T-cell (primary cell): Measurements from ENCODE around the gene HERPUD2. TPM values are rescaled to one million over a fixed set of nuclear protein-coding genes. Genes with fewer than 3 reads are reported as not detected.

Experiments used
- ATAC-seq, 4 experiments: fragments of 200-7000 bp in 3 of 4; fragments of 150-1000 bp in 1 of 4; cut with Tn5 transposase; replicated peaks in 1 of 4; 1 replicate in 3 of 4; 2 replicates in 1 of 4; pipeline ENCODE4 v1.10.0; 2021; ENCODE audit warnings: moderate library complexity in 3 of 4, mild to moderate bottlenecking in 2 of 4, moderate number of reproducible peaks in 1 of 4
- CTCF ChIA-PET, 2 donors: fragments of 300-600 bp; sonication (Branson Sonifier 250); formaldehyde crosslinking; loops; one replicate each; lab custom pipeline; 2022; ENCODE audit warnings: antibody characterized with exemption in 2 of 2; lab: Charles Lee
- POLR2A ChIA-PET, 2 donors: fragments of 300-600 bp; sonication (Branson Sonifier 250); formaldehyde crosslinking; loops; one replicate each; lab custom pipeline; 2022; ENCODE audit warnings: antibody characterized with exemption in 2 of 2; lab: Charles Lee
- DNase-seq, 35 experiments: peaks; one replicate each; pipeline versions ENCODE4 v3.0.0 to v3.0.0-alpha.2; 2013 to 2023
- H3K27ac ChIP-seq: one replicate; pipeline ENCODE4 v1.5.1; 2013; ENCODE audit warnings: low read length
- H3K27me3 ChIP-seq, 2 experiments: replicated peaks in 1 of 2; 1 replicate in 1 of 2; 2 replicates in 1 of 2; pipeline versions ENCODE4 v1.6.1 to v1.7.0; 2013; ENCODE audit warnings: low read length in 1 of 2, mixed read lengths in 1 of 2; ENCODE audit not compliant: control insufficient read depth in 2 of 2, insufficient read depth in 2 of 2; ENCODE audit errors: extremely low read depth in 1 of 2
- H3K36me3 ChIP-seq, 2 donors: 1 replicate in 1 of 2; 2 replicates in 1 of 2; pipeline versions ENCODE4 v1.6.1 to v1.7.0; 2013; ENCODE audit warnings: low read length in 1 of 2; ENCODE audit not compliant: control insufficient read depth in 2 of 2, insufficient read depth in 1 of 2; ENCODE audit errors: extremely low read depth in 1 of 2
- H3K4me1 ChIP-seq, 2 experiments: 1 replicate in 1 of 2; 2 replicates in 1 of 2; pipeline versions ENCODE4 v1.6.1 to v1.7.0; 2013; ENCODE audit warnings: low read length in 2 of 2, mixed read lengths in 1 of 2; ENCODE audit not compliant: insufficient read depth in 2 of 2, control insufficient read depth in 1 of 2; ENCODE audit errors: extremely low read depth in 1 of 2
- H3K4me3 ChIP-seq, 2 donors: 1 replicate in 1 of 2; 2 replicates in 1 of 2; pipeline versions ENCODE4 v1.5.1 to v1.7.0; 2013; ENCODE audit warnings: mild to moderate bottlenecking in 2 of 2, low read length in 1 of 2, moderate library complexity in 1 of 2; ENCODE audit not compliant: control insufficient read depth in 1 of 2; ENCODE audit errors: extremely low read depth in 1 of 2
- H3K9me3 ChIP-seq: 2 replicates; pipeline ENCODE4 v1.7.0; 2013
- H3K27ac Mint-ChIP-seq, 2 donors: one replicate each; pipeline ENCODE4 v1.8.0; 2020 to 2021; ENCODE audit warnings: mild to moderate bottlenecking in 2 of 2, mixed read lengths in 2 of 2
- H3K27me3 Mint-ChIP-seq, 2 donors: one replicate each; pipeline ENCODE4 v1.8.0; 2021 to 2022; ENCODE audit warnings: mixed read lengths in 2 of 2
- H3K36me3 Mint-ChIP-seq: one replicate; pipeline ENCODE4 v1.8.0; 2021; ENCODE audit warnings: mixed read lengths
- H3K4me1 Mint-ChIP-seq, 3 donors: one replicate each; pipeline ENCODE4 v1.8.0; 2020 to 2022; ENCODE audit warnings: mixed read lengths in 3 of 3, mild to moderate bottlenecking in 1 of 3
- H3K4me3 Mint-ChIP-seq, 3 donors: one replicate each; pipeline ENCODE4 v1.8.0; 2020 to 2022; ENCODE audit warnings: mild to moderate bottlenecking in 3 of 3, mixed read lengths in 3 of 3, moderate library complexity in 3 of 3
- H3K9me3 Mint-ChIP-seq, 3 donors: one replicate each; pipeline ENCODE4 v1.8.0; 2020 to 2022; ENCODE audit warnings: mixed read lengths in 3 of 3
- WGBS: methylation state at CpG from one replicate; pipeline ENCODE4 v1.1.5; 2013; ENCODE audit warnings: missing lambda C conversion rate; ENCODE audit not compliant: insufficient coverage; 5-methylcytosine and 5-hydroxymethylcytosine counted together
- total RNA-seq, 35 experiments: library from RNA in 6 of 35; stranded (reverse) in 6 of 35; fragments of 120-200 nt in 1 of 35; gene quantifications; one replicate each; pipeline versions ENCODE4 v1.2.1 to v1.2.4 and lab custom pipeline; 2013 to 2026

HERPUD2 gene
- total RNA-seq, 5 donors from 2014 or later (not counting 1 experiment from before 2014, with no cell fraction given) = 58.4 to 122 (median 67.5) TPM

DNA sequence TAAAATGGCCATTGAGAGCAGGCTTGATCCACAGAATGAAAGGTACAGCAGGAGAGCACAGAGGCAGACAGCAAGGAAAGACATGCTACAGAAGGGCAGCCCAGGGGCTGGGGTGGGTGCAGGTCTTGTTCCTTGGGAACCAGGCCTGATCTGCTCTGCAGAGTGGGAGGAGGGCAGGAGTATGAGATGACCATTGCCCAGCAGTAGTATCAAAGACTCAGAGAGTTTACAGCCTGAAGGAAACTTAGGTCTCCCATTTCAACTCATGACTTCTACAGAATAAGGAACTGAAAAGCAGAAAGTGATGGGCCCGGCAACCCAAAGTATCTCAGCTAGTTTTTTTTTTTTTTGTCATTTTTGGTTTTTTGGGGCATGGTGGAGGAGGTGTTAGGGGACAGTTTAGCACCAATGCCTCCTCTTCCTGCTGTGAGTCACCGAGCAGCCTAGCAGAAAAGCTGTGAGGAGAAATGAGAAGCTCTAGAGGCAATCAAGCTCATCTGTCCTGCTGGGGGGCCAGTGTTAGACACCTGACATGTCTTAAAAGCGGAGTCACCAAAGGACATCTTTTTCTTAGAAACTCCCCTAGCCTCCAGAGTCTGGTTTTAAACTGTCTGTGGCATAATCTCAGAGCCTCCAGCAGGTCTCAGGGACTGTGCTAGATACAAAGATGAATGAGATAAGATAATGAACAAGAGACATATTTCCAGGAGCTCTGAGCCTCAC is 34.3 kb upstream of the HERPUD2 start:
- Mint-ChIP-seq H3K27me3 (peaks cover 0 to 2% of the 10 kb centered on the region in 2 donors), H3K4me1 (peaks cover 48 to 63% (median 59%) of the 10 kb centered on the region in 3 donors), H3K4me3 (peak overlapping the region in 1 of 3 donors; percentile 17), H3K9me3 (no peaks in the 10 kb centered on the region), H3K36me3 (no peaks in the 10 kb centered on the region), H3K27ac (peak overlapping the region; percentile 35 to 65)
- H3K4me1 ChIP-seq = peaks cover 18 to 66% of the 10 kb centered on the region in 2 experiments
- POLR2A ChIA-PET = interaction anchor here (0.6 to 1.2 kb wide), 6 partner anchors 72 to 1718 kb away, joined by 3 to 17 read pairs (median 4); partner anchors contain the start of gene SEPTIN7 (in 1 of the 2)
- no peaks in the 10 kb centered on the region for H3K9me3 ChIP-seq
- H3K27me3 ChIP-seq = no peaks in the 10 kb centered on the region
- no peaks in the 10 kb centered on the region for H3K36me3 ChIP-seq
- DNase-seq (peak in 31 of 35 experiments; percentile 19 to 75 (median 43)), ATAC-seq (peak; percentile 34 to 66 (median 42))
- H3K4me3 ChIP-seq = no peak overlapping the region
- WGBS = no CpG with 5 or more reads among the region's 3 CpGs
- CTCF ChIA-PET = interaction anchor here (0.6 to 3.7 kb wide), 12 partner anchors 9 to 162 kb away, joined by 3 to 19 read pairs (median 3); partner anchors contain the start of gene SEPTIN7 (in 1 of the 2)
- H3K27ac ChIP-seq = peak overlapping the region; percentile 81

GRCh38 chr7:35728412-35729060 is 33.6 kb upstream of the HERPUD2 start:
- DNase-seq (no peak), ATAC-seq (no peak)
- Mint-ChIP-seq H3K27me3 (no peaks in the 10 kb centered on the region), H3K36me3 (no peaks in the 10 kb centered on the region), H3K27ac (peak overlapping the region; percentile 21 to 35), H3K4me3 (no peak overlapping the region), H3K4me1 (peaks cover 55 to 69% (median 64%) of the 10 kb centered on the region in 3 donors), H3K9me3 (no peaks in the 10 kb centered on the region)
- Histone ChIP-seq H3K36me3 (no peaks in the 10 kb centered on the region), H3K27me3 (no peaks in the 10 kb centered on the region), H3K4me1 (peaks cover 22 to 70% of the 10 kb centered on the region in 2 experiments), H3K9me3 (no peaks in the 10 kb centered on the region), H3K4me3 (no peak overlapping the region), H3K27ac (peak overlapping the region; percentile 81)
- ChIA-PET POLR2A (interaction anchor here (0.6 to 1.2 kb wide), 5 partner anchors 72 to 1719 kb away, joined by 3 to 17 read pairs (median 4); partner anchors contain the start of gene SEPTIN7 (in 1 of the 2)), CTCF (interaction anchor here (0.6 to 3.7 kb wide), 8 partner anchors 32 to 162 kb away, joined by 3 to 19 read pairs (median 4); partner anchors contain the start of gene SEPTIN7 (in 1 of the 2))
- no CpG with 5 or more reads among the region's 1 CpG for WGBS

DNA sequence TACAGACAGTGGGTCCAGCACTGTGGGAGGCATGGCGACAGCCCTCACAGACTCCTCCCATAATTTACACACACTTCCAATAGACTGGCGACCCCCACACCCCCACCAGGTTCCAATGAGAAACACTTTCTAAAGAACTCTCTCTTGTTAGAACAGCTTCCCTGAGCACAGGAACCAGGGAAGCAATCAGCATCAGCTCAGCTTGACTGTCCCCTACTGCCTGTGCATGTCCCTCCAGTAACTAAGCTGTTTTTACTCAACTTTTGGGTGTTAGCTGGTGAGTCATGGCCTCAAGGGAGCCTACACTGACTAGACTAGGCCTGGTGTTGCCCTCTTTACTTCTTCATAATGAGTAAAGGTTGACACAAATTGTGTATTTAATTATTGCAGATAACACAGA is 32.6 kb upstream of the HERPUD2 start:
- H3K9me3 ChIP-seq = no peaks in the 10 kb centered on the region
- peaks cover 22 to 71% of the 10 kb centered on the region in 2 experiments for H3K4me1 ChIP-seq
- ChIA-PET POLR2A (interaction anchor here in 1 of 2 donors (1.0 to 2.0 kb wide), 2 partner anchors 30 to 76 kb away, joined by 4 to 5 read pairs; no protein-coding TSS in a partner anchor), CTCF (interaction anchor here (0.6 to 3.7 kb wide), 6 partner anchors 18 to 102 kb away, joined by 3 to 19 read pairs (median 4); partner anchors contain the start of gene SEPTIN7 (in 1 of the 2))
- H3K4me3 ChIP-seq = no peak overlapping the region
- H3K27me3 ChIP-seq = no peaks in the 10 kb centered on the region
- Mint-ChIP-seq H3K4me3 (no peak overlapping the region), H3K9me3 (no peaks in the 10 kb centered on the region), H3K27me3 (no peaks in the 10 kb centered on the region), H3K27ac (peak overlapping the region; percentile 42 to 78), H3K4me1 (peaks cover 65 to 79% (median 73%) of the 10 kb centered on the region in 3 donors), H3K36me3 (no peaks in the 10 kb centered on the region)
- H3K36me3 ChIP-seq = no peaks in the 10 kb centered on the region
- 80% methylated on average over 2 of the region's 2 CpGs for WGBS
- ATAC-seq (peak in 2 of 4 experiments; percentile 29 to 33), DNase-seq (peak in 8 of 35 experiments; percentile 11 to 43 (median 20))
- H3K27ac ChIP-seq = peak overlapping the region; percentile 40

DNA sequence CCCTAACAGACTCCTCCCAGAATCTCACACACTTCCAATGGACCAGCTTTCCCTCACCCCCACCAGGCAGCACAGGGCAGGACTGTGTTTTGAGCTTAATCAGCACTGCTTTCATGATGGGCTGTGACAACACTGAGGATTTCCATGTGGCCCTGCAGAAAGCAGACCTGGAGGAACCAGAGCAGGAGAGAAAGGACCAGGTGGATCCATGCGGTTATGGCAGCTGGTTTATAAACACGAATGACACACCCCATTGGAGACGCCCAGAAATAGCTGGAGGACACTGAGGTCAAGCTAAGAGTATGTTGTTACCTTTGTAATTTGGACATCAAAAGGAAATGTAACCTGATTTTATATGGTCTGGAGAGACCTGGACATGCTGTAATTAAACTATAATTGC is 31.7 kb upstream of the HERPUD2 start:
- no peaks in the 10 kb centered on the region for H3K9me3 ChIP-seq
- H3K4me3 ChIP-seq = no peak overlapping the region
- Mint-ChIP-seq H3K4me1 (peaks cover 66 to 82% (median 76%) of the 10 kb centered on the region in 3 donors), H3K27ac (peak overlapping the region; percentile 52 to 66), H3K4me3 (no peak overlapping the region), H3K9me3 (no peaks in the 10 kb centered on the region), H3K36me3 (no peaks in the 10 kb centered on the region), H3K27me3 (no peaks in the 10 kb centered on the region)
- no peaks in the 10 kb centered on the region for H3K27me3 ChIP-seq
- peak overlapping the region; percentile 81 for H3K27ac ChIP-seq
- POLR2A ChIA-PET = interaction anchor here in 1 of 2 donors (0.7 to 2.0 kb wide), 3 partner anchors 74 to 152 kb away, joined by 5 to 16 read pairs (median 5); partner anchors contain the start of gene SEPTIN7
- no peak for ATAC-seq
- H3K36me3 ChIP-seq = no peaks in the 10 kb centered on the region
- CTCF ChIA-PET = interaction anchor here (1.1 to 2.2 kb wide), 4 partner anchors 17 to 75 kb away, joined by 4 to 23 read pairs (median 6); partner anchors contain the start of gene SEPTIN7 (in 1 of the 2)
- 100% methylated on average over 1 of the region's 3 CpGs for WGBS
- no peak for DNase-seq
- H3K4me1 ChIP-seq = peaks cover 25 to 71% of the 10 kb centered on the region in 2 experiments

DNA sequence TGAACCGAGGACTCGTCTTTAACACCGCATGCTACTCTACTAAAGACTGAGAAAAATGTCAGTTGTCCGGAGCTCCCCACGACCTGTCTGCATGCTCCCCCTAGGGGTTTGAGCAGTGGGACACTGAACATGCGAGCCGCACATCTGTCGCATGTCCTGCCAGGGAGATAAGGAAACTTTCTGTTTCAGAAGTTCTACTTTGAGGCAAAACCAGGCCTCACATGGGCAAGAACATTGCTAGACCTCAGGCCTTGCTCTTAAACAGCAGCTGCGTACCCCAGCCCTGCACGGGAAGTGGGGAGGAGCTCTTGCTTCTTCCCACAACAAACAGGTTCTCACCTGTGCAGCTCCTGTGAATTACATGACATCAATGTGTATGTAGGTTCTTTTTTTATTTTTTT is 30.3 kb upstream of the HERPUD2 start:
- CTCF ChIA-PET = interaction anchor here (0.7 to 2.2 kb wide), 17 partner anchors 10 to 166 kb away, joined by 3 to 26 read pairs (median 4); partner anchors contain the start of genes HERPUD2 (in 1 of the 2) and SEPTIN7 (in 1 of the 2)
- H3K4me3 ChIP-seq = peak overlapping the region in 1 of 2 donors; percentile 30
- peak; percentile 64 to 93 (median 76) for ATAC-seq

More for the DNA sequence above, 30.3 kb upstream of the HERPUD2 start:
- Histone ChIP-seq H3K9me3 (no peaks in the 10 kb centered on the region), H3K4me1 (peaks cover 25 to 63% of the 10 kb centered on the region in 2 experiments), H3K27ac (peak overlapping the region; percentile 81), H3K36me3 (no peaks in the 10 kb centered on the region), H3K27me3 (no peaks in the 10 kb centered on the region)
- H3K4me3 Mint-ChIP-seq = peak overlapping the region; percentile 42 to 67 (median 44)
- H3K4me1 Mint-ChIP-seq = peaks cover 66 to 80% (median 74%) of the 10 kb centered on the region in 3 donors
- POLR2A ChIA-PET = interaction anchor here (0.9 to 2.0 kb wide), 4 partner anchors 13 to 77 kb away, joined by 3 to 16 read pairs (median 5); partner anchors contain the start of gene SEPTIN7 (in 1 of the 2)
- peak; percentile 41 to 93 (median 77) for DNase-seq
- no peaks in the 10 kb centered on the region for H3K9me3 Mint-ChIP-seq
- peak overlapping the region; percentile 74 to 85 for H3K27ac Mint-ChIP-seq
- 7% methylated on average over 7 of the region's 10 CpGs for WGBS
- no peaks in the 10 kb centered on the region for H3K27me3 Mint-ChIP-seq
- no peaks in the 10 kb centered on the region for H3K36me3 Mint-ChIP-seq
